Naive B cell (primary cell): Measurements from ENCODE around the gene DHFR2. TPM values are rescaled to one million over a fixed set of nuclear protein-coding genes. Genes with fewer than 3 reads are reported as not detected.
"Not testable (repeated sequence)": the region's sequence is repeated elsewhere in the genome, so short reads cannot be mapped to it uniquely, and the experiment has no call there.

ENCODE experiments used
- ATAC-seq, 2 donors: fragments of 150-1000 bp; cut with Tn5 transposase; 2 replicates each; pipeline ENCODE4 v1.10.0; 2021; ENCODE audit warnings: low read depth in 2 of 2, mild to moderate bottlenecking in 2 of 2, moderate library complexity in 2 of 2
- DNase-seq: peaks from one replicate; pipeline ENCODE4 v3.0.0; 2022
- H3K27ac Mint-ChIP-seq, 6 donors: one replicate each; pipeline ENCODE4 v1.8.0; 2020 to 2022; ENCODE audit warnings: mild to moderate bottlenecking in 6 of 6, mixed read lengths in 6 of 6, moderate library complexity in 5 of 6, inconsistent platforms in 2 of 6
- H3K27me3 Mint-ChIP-seq, 3 donors: one replicate each; pipeline ENCODE4 v1.8.0; 2021 to 2022; ENCODE audit warnings: mixed read lengths in 3 of 3, mild to moderate bottlenecking in 1 of 3
- H3K36me3 Mint-ChIP-seq, 2 donors: one replicate each; pipeline ENCODE4 v1.8.0; 2020 to 2022; ENCODE audit warnings: mixed read lengths in 2 of 2, inconsistent platforms in 1 of 2, mild to moderate bottlenecking in 1 of 2
- H3K4me1 Mint-ChIP-seq, 3 donors: one replicate each; pipeline ENCODE4 v1.8.0; 2020 to 2022; ENCODE audit warnings: mixed read lengths in 3 of 3, inconsistent platforms in 1 of 3, mild to moderate bottlenecking in 1 of 3, moderate library complexity in 1 of 3
- H3K4me3 Mint-ChIP-seq, 8 donors: one replicate each; pipeline ENCODE4 v1.8.0; 2020 to 2022; ENCODE audit warnings: mild to moderate bottlenecking in 8 of 8, mixed read lengths in 8 of 8, moderate library complexity in 8 of 8, inconsistent platforms in 2 of 8
- H3K9me3 Mint-ChIP-seq, 7 donors: one replicate each; pipeline ENCODE4 v1.8.0; 2020 to 2022; ENCODE audit warnings: mixed read lengths in 7 of 7, mild to moderate bottlenecking in 5 of 7, inconsistent platforms in 2 of 7, moderate library complexity in 1 of 7
- polyA plus RNA-seq, 6 donors: library from polyadenylated mRNA; unstranded; fragments of 300-500 nt; fragmentation: Illumina TruSeq; gene quantifications; one replicate each; pipeline ENCODE4 v1.2.3, GENCODE V29; 2021; ENCODE audit warnings: low read depth in 6 of 6

Gene DHFR2
- polyA plus RNA-seq, 6 donors from 2014 or later = 1.8 to 4.6 (median 3.1) TPM

DNA sequence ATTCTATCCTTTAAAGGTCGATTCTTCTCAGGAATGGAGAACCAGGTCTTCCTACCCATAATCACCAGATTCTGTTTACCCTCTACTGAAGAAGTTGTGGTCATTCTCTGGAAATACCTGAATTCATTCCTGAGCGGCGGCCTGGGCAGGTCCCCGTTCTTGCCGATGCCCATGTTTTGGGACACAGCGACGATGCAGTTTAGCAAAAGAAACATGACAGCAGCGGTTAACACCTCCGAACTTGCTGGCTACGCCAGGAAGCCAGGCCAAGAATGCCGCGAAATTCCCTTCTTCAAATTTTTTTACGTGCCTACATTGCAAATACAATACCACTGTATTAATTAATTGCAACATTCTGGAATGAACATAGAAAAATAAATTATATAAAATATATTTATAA, 1.4 kb downstream of the DHFR2 start:
- ATAC-seq (no peak), DNase-seq (no peak)
- no peaks in the 10 kb centered on the region for H3K27me3 Mint-ChIP-seq
- peaks cover 20 to 43% (median 22%) of the 10 kb centered on the region in 3 donors for H3K4me1 Mint-ChIP-seq
- peaks cover 0 to 3% of the 10 kb centered on the region in 2 donors for H3K36me3 Mint-ChIP-seq
- H3K9me3 Mint-ChIP-seq = no peaks in the 10 kb centered on the region
- peak overlapping the region in 3 of 6 donors; percentile 26 to 58 (median 56) for H3K27ac Mint-ChIP-seq
- peak overlapping the region in 1 of 8 donors; percentile 82 for H3K4me3 Mint-ChIP-seq

DNA sequence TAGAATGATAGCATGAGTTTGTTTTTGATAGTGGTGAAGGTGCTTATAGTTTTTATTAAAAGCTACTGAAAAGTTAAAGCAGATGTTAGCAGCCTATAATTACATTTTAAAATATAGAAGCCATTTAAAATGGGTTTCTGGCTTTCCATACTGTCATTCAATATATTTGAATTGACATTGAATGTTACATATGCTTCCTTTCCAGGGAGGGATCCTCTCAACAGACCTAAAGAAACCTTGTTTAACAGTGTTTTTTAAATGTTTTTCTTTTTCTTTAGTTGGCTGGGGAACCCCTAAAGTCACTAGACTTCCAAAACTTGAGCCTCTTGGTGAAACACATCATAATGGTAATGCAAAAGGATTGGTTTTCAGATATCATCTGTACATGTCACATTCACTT, 12.2 kb downstream of the DHFR2 start:
- no peaks in the 10 kb centered on the region for H3K9me3 Mint-ChIP-seq
- no peaks in the 10 kb centered on the region for H3K27me3 Mint-ChIP-seq
- DNase-seq (no peak), ATAC-seq (no peak)
- H3K27ac Mint-ChIP-seq = no peak overlapping the region
- no peaks in the 10 kb centered on the region for H3K4me1 Mint-ChIP-seq
- peaks cover 0 to 6% of the 10 kb centered on the region in 2 donors for H3K36me3 Mint-ChIP-seq
- no peak overlapping the region for H3K4me3 Mint-ChIP-seq

DNA sequence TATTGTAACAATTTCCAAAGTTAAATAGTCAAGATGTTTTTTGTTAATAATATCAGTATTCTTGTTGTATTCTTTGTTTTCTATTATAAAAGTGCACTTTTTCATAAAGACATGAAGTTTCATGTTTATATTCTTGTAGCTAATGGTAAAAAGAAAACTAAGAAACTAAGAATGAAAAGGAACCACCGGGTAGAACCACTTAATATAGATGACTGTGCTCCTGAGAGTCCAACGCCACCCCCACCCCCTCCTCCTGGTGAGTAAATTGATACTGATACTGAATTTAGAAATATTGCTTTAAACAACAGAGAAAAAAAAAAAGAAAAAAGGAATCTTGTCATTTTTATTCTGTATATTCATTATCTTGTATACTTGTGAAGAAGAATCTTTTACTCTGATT, 13.4 kb downstream of the DHFR2 start:
- H3K9me3 Mint-ChIP-seq = no peaks in the 10 kb centered on the region
- no peaks in the 10 kb centered on the region for H3K27me3 Mint-ChIP-seq
- ATAC-seq (no peak), DNase-seq (no peak)
- peaks cover 0 to 6% of the 10 kb centered on the region in 2 donors for H3K36me3 Mint-ChIP-seq
- no peak overlapping the region for H3K27ac Mint-ChIP-seq
- H3K4me1 Mint-ChIP-seq = no peaks in the 10 kb centered on the region
- no peak overlapping the region for H3K4me3 Mint-ChIP-seq

DNA sequence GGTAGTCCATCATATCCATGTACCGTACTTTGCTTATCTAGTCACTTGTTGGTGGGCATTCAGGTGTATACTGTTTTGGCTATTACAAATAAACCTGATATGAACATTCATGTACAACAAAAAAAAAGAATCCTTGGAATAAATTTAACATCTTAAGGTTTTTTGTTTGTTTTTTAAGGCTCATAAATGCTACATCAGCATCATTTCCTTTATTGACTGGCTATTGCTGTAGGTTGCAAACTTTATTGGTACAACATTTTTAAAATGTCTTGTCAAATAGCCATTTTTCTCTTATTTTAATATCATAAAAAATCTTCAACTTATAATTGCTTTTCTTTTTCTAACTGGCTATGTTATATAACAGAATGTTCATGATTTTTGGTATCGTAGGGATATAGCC, 16.2 kb downstream of the DHFR2 start:
- H3K4me1 Mint-ChIP-seq = no peaks in the 10 kb centered on the region
- no peak overlapping the region for H3K27ac Mint-ChIP-seq
- H3K9me3 Mint-ChIP-seq = no peaks in the 10 kb centered on the region
- DNase-seq = no peak
- no peaks in the 10 kb centered on the region for H3K27me3 Mint-ChIP-seq
- no peaks in the 10 kb centered on the region for H3K36me3 Mint-ChIP-seq
- no peak for ATAC-seq
- H3K4me3 Mint-ChIP-seq = no peak overlapping the region

DNA sequence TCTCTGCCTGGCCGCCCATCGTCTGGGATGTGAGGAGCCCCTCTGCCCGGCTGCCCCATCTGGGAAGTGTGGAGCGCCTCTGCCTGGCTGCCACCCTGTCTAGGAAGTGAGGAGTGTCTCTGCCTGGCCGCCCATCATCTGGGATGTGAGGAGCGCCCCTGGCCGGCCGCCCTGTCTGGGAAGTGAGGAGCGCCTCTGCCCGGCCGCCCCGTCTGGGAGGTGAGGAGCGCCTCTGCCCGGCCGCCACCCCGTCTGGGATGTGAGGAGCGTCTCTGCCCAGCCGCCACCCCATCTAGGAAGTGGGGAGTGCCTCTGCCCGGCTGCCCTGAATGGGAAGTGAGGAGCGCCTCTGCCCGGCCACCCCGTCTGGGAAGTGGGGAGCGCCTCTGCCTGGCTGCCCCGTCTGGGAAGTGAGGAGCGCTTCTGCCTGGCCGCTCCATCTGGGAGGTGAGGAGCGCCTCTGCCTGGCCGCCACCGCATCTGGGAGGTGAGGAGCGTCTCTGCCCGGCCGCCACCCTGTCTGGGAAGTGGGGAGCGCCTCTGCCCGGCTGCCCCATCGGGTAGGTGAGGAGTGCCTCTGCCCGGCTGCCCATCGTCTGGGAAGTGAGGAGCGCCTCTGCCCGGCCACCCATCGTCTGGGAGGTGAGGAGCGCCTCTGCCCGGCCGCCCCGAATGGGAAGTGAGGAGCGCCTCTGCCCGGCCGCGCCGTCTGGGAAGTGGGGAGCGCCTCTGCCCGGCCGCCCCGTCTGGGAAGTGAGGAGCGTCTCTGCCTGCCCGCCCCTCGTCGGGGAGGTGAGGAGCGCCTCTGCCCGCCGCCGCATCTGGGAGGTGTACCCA, 18.4 kb downstream of the DHFR2 start:
- H3K9me3 Mint-ChIP-seq, H3K36me3 Mint-ChIP-seq, H3K27me3 Mint-ChIP-seq, ATAC-seq, H3K4me3 Mint-ChIP-seq, DNase-seq, H3K4me1 Mint-ChIP-seq, H3K27ac Mint-ChIP-seq: not testable (repeated sequence)

DNA sequence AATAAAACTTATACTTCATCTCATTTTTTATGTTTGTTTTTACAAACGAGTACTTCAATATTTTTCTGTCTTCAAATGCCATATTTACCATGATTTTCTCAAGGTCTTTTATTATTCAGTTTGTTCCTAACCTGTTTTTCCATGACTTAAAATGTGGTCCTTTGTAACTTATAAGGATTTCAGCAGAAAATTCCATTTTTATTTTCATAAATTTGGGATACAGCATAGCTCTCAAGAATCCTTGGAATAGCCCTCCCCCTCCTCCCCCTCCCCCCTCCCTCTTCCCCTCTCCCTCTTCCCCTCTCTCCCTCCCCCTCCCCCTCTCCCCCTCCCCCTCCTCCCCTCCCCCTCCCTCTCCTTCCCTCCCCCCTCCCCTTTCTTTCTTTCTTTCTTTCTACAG, 19.4 kb downstream of the DHFR2 start:
- H3K4me1 Mint-ChIP-seq = no peaks in the 10 kb centered on the region
- no peak overlapping the region for H3K27ac Mint-ChIP-seq
- no peaks in the 10 kb centered on the region for H3K36me3 Mint-ChIP-seq
- ATAC-seq (no peak), DNase-seq (no peak)
- H3K27me3 Mint-ChIP-seq = no peaks in the 10 kb centered on the region
- H3K4me3 Mint-ChIP-seq = no peak overlapping the region
- no peaks in the 10 kb centered on the region for H3K9me3 Mint-ChIP-seq

DNA sequence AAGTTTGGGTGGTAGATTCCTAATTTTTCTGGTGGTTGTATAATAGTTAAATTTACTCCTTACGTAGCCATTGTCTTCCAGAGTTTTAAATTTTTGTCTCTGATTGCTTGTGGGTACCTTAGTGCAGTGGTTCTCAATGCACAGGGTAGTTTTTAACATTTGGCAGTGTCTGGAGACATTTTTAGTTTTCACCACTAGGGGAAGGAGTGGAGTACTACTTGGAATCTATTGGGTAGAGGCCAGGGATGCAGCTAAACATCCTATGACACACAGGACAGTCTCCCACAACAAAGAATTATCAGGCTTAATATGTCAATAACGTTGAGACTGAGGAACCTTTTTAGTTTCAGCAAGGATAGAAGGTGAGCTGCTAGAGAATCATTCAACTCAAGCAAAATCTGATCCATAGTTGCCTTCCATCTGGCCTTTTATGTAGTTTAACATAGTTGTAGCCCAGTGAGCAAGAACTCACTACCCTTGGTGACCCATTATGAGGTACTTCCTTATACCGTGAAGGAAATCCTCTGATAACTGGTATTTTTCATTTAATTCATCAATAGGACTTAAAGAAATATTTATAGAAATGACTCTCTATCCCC, 25.7 kb downstream of the DHFR2 start:
- ATAC-seq (no peak), DNase-seq (no peak)
- Mint-ChIP-seq H3K36me3 (no peaks in the 10 kb centered on the region), H3K4me3 (no peak overlapping the region), H3K27me3 (no peaks in the 10 kb centered on the region), H3K4me1 (no peaks in the 10 kb centered on the region), H3K9me3 (no peaks in the 10 kb centered on the region), H3K27ac (no peak overlapping the region)

DNA sequence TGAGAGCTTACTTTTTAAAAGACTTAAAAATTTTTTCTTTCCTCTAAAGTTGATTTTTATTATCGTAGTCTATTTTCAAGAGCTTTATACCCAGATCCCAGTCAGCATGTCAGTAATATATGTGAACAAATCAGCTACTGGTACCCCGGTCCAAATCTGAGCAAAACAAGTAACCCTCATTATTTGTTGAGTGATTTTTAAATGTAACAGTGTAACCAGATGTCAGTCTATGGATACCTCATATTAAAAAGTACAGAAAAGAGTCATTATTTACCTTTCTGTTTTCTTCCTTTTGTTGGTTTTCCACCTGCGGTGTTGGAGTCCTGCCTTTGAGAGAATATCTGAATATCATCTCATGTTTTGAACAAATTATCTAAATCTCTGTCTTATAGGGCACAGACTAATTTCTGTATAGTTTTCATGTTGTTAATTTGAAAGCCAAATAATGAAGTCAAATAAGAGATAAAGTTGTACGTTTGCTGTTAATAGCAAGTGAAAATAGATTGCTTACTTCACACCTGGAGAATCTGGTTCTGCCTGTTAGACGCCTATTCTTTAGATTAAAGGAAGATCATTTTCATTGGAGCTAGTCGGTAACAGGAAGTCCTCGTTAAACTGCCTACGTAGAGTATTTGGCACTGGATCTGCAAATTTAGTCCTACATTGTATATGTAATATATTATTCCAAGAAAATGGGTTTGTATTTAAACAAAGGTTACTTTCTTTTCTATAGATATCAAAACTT, 34.5 kb downstream of the DHFR2 start, which contains the start of gene STX19:
STX19 (minus strand) TSS at position 505 of the 745 bp plus-strand sequence. CDS start 13,328 bp downstream, outside the sequence.
- H3K4me3 Mint-ChIP-seq = no peak within 1 kb of the TSS
- H3K9me3 Mint-ChIP-seq = no peaks in the 10 kb centered on the region
- H3K36me3 Mint-ChIP-seq = peaks cover 0 to 1% of the 10 kb centered on the region in 2 donors
- H3K27me3 Mint-ChIP-seq = no peaks in the 10 kb centered on the region
- peak within 1 kb of the TSS in 1 of 6 donors; percentile 18 for H3K27ac Mint-ChIP-seq
- no peaks in the 10 kb centered on the region for H3K4me1 Mint-ChIP-seq
- ATAC-seq (no peak), DNase-seq (no peak)

DNA sequence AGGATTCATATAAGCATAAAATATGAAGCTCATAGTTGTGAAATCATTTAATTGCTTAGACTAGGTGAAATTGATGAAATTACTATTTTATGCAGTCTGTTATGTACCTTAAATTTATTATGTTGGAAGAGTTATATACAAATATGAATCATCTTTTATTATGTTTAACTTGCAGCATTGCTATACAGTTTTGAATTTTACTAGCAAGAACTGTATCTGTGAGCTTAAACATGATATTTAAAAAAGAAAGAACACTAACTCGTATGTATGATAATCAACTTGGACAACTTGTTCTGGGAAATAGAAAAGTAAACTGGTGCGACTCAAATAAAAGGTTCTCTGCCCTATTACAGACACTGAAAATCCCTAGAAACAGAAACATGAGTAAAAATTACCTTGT, 36.1 kb downstream of the DHFR2 start:
- Mint-ChIP-seq H3K27me3 (no peaks in the 10 kb centered on the region), H3K36me3 (peaks cover 0 to 5% of the 10 kb centered on the region in 2 donors), H3K4me3 (no peak overlapping the region), H3K4me1 (no peaks in the 10 kb centered on the region), H3K9me3 (no peaks in the 10 kb centered on the region), H3K27ac (no peak overlapping the region)
- no peak for ATAC-seq
- DNase-seq = no peak

DNA sequence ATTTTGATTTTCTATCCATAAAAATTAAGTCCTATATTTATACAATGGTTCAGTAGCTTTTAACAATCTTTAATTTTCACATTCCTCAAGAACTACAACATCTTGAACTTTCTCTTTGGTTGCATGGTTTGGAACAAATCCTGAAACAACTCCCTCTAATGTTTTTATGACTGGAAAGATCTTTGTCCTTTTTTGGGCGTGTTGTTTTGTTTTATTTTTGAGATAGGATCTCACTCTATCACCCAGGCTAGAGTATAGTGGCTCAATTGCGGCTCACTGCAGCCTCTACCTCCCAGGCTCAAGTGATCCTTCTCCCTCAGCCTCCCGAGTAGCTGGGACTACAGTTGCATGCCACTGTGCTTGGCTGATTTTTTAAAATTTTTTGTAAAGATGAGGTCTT, 38.3 kb downstream of the DHFR2 start:
- H3K27ac Mint-ChIP-seq = no peak overlapping the region
- peaks cover 0 to 5% of the 10 kb centered on the region in 2 donors for H3K36me3 Mint-ChIP-seq
- no peaks in the 10 kb centered on the region for H3K4me1 Mint-ChIP-seq
- no peaks in the 10 kb centered on the region for H3K27me3 Mint-ChIP-seq
- no peak overlapping the region for H3K4me3 Mint-ChIP-seq
- DNase-seq (no peak), ATAC-seq (no peak)
- no peaks in the 10 kb centered on the region for H3K9me3 Mint-ChIP-seq

DNA sequence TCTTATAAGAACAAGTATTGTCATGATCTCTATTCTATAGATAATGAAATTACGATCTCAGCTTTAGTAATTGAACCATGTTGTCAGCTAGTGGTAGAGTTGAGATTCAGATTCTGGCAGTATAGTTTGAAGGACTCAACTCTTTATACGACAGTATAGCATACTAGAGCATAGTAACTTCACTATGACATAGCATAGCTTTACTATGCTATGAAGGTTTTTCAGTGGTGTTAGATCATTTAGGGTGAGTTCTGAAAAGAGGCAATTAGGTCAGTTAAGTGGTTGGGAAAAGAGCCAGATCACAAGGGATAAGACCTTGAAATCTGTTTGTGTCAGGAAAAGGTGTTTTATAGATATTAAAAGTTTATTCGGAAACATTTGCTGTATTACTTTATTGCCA, 42.4 kb downstream of the DHFR2 start:
- no peak overlapping the region for H3K4me3 Mint-ChIP-seq
- ATAC-seq (no peak), DNase-seq (no peak)
- H3K27me3 Mint-ChIP-seq = no peaks in the 10 kb centered on the region
- H3K36me3 Mint-ChIP-seq = peaks cover 0 to 5% of the 10 kb centered on the region in 2 donors
- H3K27ac Mint-ChIP-seq = no peak overlapping the region
- H3K9me3 Mint-ChIP-seq = no peaks in the 10 kb centered on the region
- H3K4me1 Mint-ChIP-seq = no peaks in the 10 kb centered on the region

DNA sequence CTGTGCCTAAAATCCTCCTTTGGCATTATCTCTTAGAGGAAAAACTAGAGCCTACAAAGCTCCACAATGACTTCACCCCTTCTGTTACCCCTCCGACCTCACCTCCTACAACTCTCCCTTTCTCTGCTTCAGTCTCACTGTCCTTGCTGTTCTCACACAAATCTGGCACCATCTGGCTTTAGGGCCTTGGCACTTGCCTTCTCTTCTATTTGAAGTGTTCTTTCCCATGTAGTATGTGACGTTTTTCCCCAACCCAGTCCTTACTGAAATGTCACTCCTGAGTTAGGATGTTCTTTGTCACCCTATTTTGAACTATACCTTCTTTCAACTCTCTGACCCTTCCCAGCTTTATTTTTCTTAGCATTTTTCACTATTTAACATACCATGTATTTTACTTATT, 43.1 kb downstream of the DHFR2 start:
- Mint-ChIP-seq H3K27me3 (no peaks in the 10 kb centered on the region), H3K4me1 (peaks cover 0 to 6% (median 5%) of the 10 kb centered on the region in 3 donors), H3K27ac (peak overlapping the region in 3 of 6 donors; percentile 2 to 65 (median 32)), H3K9me3 (no peaks in the 10 kb centered on the region), H3K4me3 (no peak overlapping the region), H3K36me3 (peaks cover 0 to 5% of the 10 kb centered on the region in 2 donors)
- ATAC-seq (no peak), DNase-seq (no peak)

DNA sequence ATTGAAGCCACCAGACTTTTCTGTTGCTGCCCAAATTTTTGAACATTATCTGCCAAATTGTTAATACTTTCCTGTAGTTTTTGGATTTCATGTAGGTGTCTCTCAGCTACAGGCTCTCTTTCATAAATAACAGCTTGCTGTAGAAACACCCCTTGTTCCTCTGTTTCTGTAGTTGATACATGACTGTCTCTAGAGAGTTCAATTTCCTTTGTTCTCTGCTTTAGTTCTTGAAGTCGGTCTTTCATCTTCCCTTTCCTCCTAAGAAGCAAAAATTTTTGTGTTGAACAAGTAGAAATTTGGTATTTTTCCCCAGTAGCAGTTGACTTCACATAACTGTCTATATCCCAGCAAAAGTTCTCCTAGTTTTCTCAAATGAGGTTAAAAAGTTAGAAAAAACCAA, 47.7 kb downstream of the DHFR2 start:
- Mint-ChIP-seq H3K9me3 (no peaks in the 10 kb centered on the region), H3K36me3 (no peaks in the 10 kb centered on the region), H3K4me3 (no peak overlapping the region), H3K27me3 (no peaks in the 10 kb centered on the region), H3K27ac (peak overlapping the region in 2 of 6 donors; percentile 44 to 67), H3K4me1 (peaks cover 0 to 8% (median 5%) of the 10 kb centered on the region in 3 donors)
- no peak for ATAC-seq
- no peak for DNase-seq
